ENCODE data around the gene NFIA. TPM values are rescaled to one million over a fixed set of nuclear protein-coding genes. Genes with fewer than 3 reads are reported as not detected.

Gene NFIA
- total RNA-seq, 2 donors from 2014 or later, result 0.88 to 3.1 TPM

GRCh38 chr1:61090546-61091202, 8.3 kb downstream of the NFIA start:
- H3K36me3 Mint-ChIP-seq, result no peaks in the 10 kb centered on the region
- ATAC-seq (no peak), DNase-seq (ENCODE audit: low spot score in 2 of 2) (no peak)
- H3K27ac Mint-ChIP-seq, result no peak overlapping the region
- H3K9me3 Mint-ChIP-seq, result no peaks in the 10 kb centered on the region

DNA sequence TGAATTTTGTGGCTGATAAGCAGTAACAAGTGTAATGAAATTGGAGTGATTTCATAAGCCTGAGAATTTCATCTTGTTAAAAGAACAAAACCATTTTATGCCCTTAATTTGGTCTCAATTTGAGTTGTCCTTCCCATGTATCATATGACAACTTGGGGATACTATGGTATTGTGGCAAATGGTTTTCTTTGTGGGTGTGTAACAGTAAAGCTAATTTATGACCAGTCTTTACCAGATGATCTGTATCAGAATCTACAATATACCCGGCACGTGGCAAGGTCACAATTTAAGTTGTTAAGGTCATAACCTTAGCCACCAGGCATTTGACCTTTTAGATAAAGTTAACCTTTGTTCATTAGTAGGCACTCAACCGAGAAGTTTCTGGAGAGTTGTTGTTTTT, 9.1 kb downstream of the NFIA start:
- Mint-ChIP-seq H3K36me3 (no peaks in the 10 kb centered on the region), H3K9me3 (no peaks in the 10 kb centered on the region), H3K27ac (no peak overlapping the region)
- DNase-seq (ENCODE audit: low spot score in 2 of 2), result no peak
- ATAC-seq, result no peak

DNA sequence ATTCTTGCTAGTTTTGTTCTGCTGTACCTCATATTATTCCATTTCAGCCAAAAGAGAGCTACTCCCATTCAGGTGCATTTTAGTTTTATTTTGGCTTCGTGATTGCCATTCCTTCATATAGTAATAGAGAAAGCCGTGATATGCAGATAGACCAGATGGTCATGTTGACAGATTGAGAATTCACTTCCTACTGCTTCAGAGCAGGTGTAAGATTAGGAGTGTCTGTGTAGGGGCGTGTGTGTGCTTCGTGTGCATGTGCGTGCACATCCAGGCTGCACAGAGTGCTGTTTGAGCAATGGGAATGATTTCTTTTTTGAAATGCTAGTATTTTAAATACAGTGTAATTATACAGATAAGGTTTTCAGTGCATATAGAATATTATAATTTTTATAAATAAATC, 10.3 kb downstream of the NFIA start:
- Mint-ChIP-seq H3K36me3 (no peaks in the 10 kb centered on the region), H3K9me3 (no peaks in the 10 kb centered on the region), H3K27ac (no peak overlapping the region)
- DNase-seq (ENCODE audit: low spot score in 2 of 2) (no peak), ATAC-seq (no peak)

- H3K9me3 Mint-ChIP-seq, result no peaks in the 10 kb centered on the region
- no peak for ATAC-seq
- no peaks in the 10 kb centered on the region for H3K36me3 Mint-ChIP-seq
- no peak overlapping the region for H3K27ac Mint-ChIP-seq
- no peak for DNase-seq (ENCODE audit: low spot score in 2 of 2)
Observed at GRCh38 chr1:61093525-61094137, 11.3 kb downstream of the NFIA start.

DNA sequence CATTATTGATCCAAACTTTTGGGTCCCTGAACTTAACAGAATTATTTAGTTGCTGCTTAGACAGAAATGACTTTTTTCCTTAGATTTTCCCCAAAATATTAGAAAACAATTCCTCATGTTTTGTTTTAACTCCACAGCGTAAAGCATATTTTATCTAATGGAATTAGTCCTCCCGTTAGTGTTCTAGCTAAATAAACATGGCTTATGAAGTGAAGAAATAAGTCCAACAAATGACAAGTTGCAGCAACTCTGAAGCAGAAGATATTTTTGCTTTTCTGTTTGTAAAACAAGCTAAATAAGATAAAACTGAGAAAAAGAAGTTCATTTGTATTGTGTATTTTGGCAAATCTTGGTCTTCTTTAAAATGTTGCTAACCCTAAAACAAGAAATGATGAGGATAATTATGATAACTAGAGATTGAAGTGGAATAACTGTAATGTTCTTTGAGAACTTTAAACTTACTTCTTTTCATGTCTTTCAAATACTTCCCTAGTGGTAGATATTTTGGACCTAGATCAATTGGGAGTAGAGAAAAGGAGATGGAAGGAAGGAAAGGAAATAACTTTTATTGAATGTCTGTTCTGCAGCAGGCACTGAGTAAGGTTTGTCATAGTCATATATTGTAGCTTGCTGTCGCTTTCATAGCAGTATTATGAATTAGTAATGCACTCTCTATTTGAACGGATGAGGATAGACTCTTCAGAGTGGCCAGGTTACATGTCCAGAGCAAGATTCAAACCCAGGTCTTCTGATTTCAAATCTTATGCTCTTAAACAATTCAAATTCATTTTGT, 12.5 kb downstream of the NFIA start:
- H3K9me3 Mint-ChIP-seq, result no peaks in the 10 kb centered on the region
- DNase-seq (ENCODE audit: low spot score in 2 of 2) (no peak), ATAC-seq (peak in 1 of 2 donors; percentile 70)
- H3K36me3 Mint-ChIP-seq, result no peaks in the 10 kb centered on the region
- H3K27ac Mint-ChIP-seq, result no peak overlapping the region

- H3K36me3 Mint-ChIP-seq, result no peaks in the 10 kb centered on the region
- ATAC-seq, result peak in 1 of 2 donors; percentile 20
- H3K9me3 Mint-ChIP-seq, result no peaks in the 10 kb centered on the region
- no peak overlapping the region for H3K27ac Mint-ChIP-seq
- DNase-seq (ENCODE audit: low spot score in 2 of 2), result no peak
Observed at GRCh38 chr1:61095470-61095812, 13.1 kb downstream of the NFIA start.

DNA sequence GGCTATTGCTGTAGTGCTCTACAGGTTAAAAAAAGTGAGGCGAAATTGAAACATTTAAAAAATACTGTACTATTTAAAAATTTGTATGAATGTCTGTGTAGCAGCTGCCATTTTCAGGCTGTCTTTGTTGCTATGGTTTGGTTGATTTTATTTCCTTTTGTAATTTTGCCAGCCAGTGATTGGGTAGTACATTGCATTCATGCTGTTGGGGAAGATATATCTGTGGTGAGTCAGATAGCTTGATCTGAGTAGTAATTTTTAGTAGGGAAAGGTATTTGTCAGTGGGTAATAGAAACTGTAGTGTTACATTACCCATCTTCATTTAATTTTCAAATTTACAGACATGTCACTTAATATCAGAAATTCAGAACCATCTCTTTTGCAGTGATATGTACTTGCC, 15.0 kb downstream of the NFIA start:
- Mint-ChIP-seq H3K36me3 (no peaks in the 10 kb centered on the region), H3K9me3 (no peaks in the 10 kb centered on the region), H3K27ac (no peak overlapping the region)
- ATAC-seq (no peak), DNase-seq (ENCODE audit: low spot score in 2 of 2) (no peak)

DNA sequence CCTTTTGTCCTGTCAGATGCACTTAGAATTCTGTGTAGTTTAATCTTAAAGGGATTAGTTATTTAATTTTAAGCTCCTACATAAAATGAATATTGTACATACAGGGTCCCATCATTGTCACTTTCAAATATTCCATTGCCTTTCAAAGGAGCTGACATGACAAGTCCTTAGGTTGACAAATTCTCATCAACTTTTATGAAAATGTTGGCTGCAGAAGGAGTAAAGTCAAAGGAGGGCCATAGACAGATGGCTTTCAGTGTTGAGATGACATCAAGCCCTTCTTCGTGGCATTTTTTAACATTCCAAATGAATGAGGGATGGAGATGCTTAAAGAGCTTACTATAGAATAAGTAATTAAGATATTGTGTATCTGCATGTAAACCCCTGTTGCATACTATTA, 15.4 kb downstream of the NFIA start:
- Mint-ChIP-seq H3K36me3 (no peaks in the 10 kb centered on the region), H3K9me3 (no peaks in the 10 kb centered on the region), H3K27ac (no peak overlapping the region)
- DNase-seq (ENCODE audit: low spot score in 2 of 2), result no peak
- no peak for ATAC-seq

- ATAC-seq (no peak), DNase-seq (ENCODE audit: low spot score in 2 of 2) (no peak)
- Mint-ChIP-seq H3K27ac (no peak overlapping the region), H3K36me3 (no peaks in the 10 kb centered on the region), H3K9me3 (no peaks in the 10 kb centered on the region)
Observed at GRCh38 chr1:61098333-61098732, 16.0 kb downstream of the NFIA start.

GRCh38 chr1:61098906-61099437, 16.6 kb downstream of the NFIA start:
- DNase-seq (ENCODE audit: low spot score in 2 of 2), result no peak
- Mint-ChIP-seq H3K9me3 (no peaks in the 10 kb centered on the region), H3K36me3 (no peaks in the 10 kb centered on the region), H3K27ac (no peak overlapping the region)
- peak; percentile 60 to 61 for ATAC-seq

GRCh38 chr1:61100578-61100977, 18.2 kb downstream of the NFIA start:
- no peak for ATAC-seq
- DNase-seq (ENCODE audit: low spot score in 2 of 2), result no peak
- Mint-ChIP-seq H3K27ac (no peak overlapping the region), H3K9me3 (no peaks in the 10 kb centered on the region), H3K36me3 (no peaks in the 10 kb centered on the region)

DNA sequence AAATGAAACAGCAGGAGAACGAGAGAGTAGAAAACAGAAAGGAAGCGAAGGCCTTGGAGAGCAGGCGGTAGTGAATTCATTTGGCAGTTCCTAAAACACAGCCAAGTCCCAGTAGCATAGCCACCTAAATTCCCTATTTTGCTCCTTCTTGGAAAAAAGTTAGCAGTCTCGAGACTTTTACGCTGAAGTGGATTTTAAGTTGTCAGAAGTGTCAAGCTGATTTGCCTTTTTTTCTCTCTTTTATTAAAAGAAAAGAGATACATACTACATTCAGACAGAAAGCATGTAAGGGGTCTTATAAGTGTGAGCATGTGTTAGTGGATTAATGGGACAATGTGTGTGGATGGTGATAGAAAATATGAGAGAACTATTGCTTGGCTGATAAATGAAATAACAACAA, 19.2 kb downstream of the NFIA start:
- no peak overlapping the region for H3K27ac Mint-ChIP-seq
- no peaks in the 10 kb centered on the region for H3K9me3 Mint-ChIP-seq
- no peaks in the 10 kb centered on the region for H3K36me3 Mint-ChIP-seq
- DNase-seq (ENCODE audit: low spot score in 2 of 2) (no peak), ATAC-seq (no peak)

- DNase-seq (ENCODE audit: low spot score in 2 of 2) (no peak), ATAC-seq (no peak)
- no peak overlapping the region for H3K27ac Mint-ChIP-seq
- H3K9me3 Mint-ChIP-seq, result no peaks in the 10 kb centered on the region
- H3K36me3 Mint-ChIP-seq, result no peaks in the 10 kb centered on the region
Observed at GRCh38 chr1:61102041-61102440, 19.7 kb downstream of the NFIA start.

DNA sequence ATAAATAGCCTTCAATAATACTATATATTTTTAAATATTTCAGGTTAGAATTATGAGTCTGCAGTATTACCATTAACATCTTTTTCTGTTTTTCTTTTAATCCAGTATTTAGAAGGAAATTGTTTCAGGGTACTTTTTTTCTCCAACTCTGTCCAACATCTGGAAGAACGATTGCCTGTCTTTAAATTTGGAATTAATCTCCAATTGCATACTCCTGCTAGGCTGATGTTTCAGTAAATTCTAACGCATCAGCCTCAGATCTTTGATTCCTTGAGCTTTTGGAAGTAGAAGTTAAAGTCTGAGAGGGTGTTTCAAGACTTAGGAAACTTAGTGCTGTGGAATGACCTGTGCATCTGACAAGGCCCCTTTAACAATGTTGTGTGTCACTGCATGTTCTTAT, 20.3 kb downstream of the NFIA start:
- DNase-seq (ENCODE audit: low spot score in 2 of 2) (no peak), ATAC-seq (no peak)
- Mint-ChIP-seq H3K36me3 (no peaks in the 10 kb centered on the region), H3K9me3 (no peaks in the 10 kb centered on the region), H3K27ac (no peak overlapping the region)

- ATAC-seq (no peak), DNase-seq (ENCODE audit: low spot score in 2 of 2) (no peak)
- Mint-ChIP-seq H3K36me3 (no peaks in the 10 kb centered on the region), H3K27ac (no peak overlapping the region), H3K9me3 (no peaks in the 10 kb centered on the region)
Observed at GRCh38 chr1:61104220-61104671, 21.9 kb downstream of the NFIA start.

- H3K9me3 Mint-ChIP-seq, result no peaks in the 10 kb centered on the region
Observed at GRCh38 chr1:61107638-61108037, 25.3 kb downstream of the NFIA start.

GRCh38 chr1:61109158-61109557, 26.8 kb downstream of the NFIA start:
- peaks cover 4 to 5% of the 10 kb centered on the region in 2 donors for H3K9me3 Mint-ChIP-seq

More at GRCh38 chr1:61107638-61108037, 25.3 kb downstream of the NFIA start:
- DNase-seq (ENCODE audit: low spot score in 2 of 2) (no peak), ATAC-seq (no peak)
- no peaks in the 10 kb centered on the region for H3K36me3 Mint-ChIP-seq
- no peak overlapping the region for H3K27ac Mint-ChIP-seq

More at GRCh38 chr1:61109158-61109557, 26.8 kb downstream of the NFIA start:
- Mint-ChIP-seq H3K36me3 (no peaks in the 10 kb centered on the region), H3K27ac (no peak overlapping the region)
- ATAC-seq (no peak), DNase-seq (ENCODE audit: low spot score in 2 of 2) (no peak)
